ENCODE data around the gene CCDC33.
"Not testable (repeated sequence)": the region's sequence is repeated elsewhere in the genome, so short reads cannot be mapped to it uniquely, and the experiment has no call there.

The CCDC33 gene

GRCh38 chr15:74333093-74333492, 97.0 kb downstream of the CCDC33 start:
- no peak for DNase-seq (ENCODE audit: low read depth, low spot score)

GRCh38 chr15:74333662-74334061, 97.5 kb downstream of the CCDC33 start:
- no peak for DNase-seq (ENCODE audit: low read depth, low spot score)

DNA sequence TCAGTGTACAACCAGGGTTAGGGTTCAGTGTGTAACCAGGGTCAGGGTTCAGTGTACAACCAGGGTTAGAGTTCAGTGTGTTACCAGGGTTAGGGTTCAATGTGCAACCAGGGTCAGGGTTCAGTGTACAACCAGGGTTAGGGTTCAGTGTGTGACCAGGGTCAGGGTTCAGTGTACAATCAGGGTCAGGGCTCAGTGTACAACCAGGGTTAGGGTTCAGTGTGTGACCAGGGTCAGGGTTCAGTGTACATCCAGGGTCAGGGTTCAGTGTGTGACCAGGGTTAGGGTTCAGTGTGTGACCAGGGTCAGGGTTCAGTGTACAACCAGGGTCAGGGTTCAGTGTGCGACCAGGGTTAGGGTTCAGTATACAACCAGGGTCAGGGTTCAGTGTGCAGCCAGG, 98.0 kb downstream of the CCDC33 start:
- DNase-seq (ENCODE audit: low read depth, low spot score): no peak

GRCh38 chr15:74335396-74335795, 99.3 kb downstream of the CCDC33 start:
- DNase-seq (ENCODE audit: low read depth, low spot score): no peak

- no peak for DNase-seq (ENCODE audit: low read depth, low spot score)
Measured at GRCh38 chr15:74336061-74337005, 100.2 kb downstream of the CCDC33 start.

DNA sequence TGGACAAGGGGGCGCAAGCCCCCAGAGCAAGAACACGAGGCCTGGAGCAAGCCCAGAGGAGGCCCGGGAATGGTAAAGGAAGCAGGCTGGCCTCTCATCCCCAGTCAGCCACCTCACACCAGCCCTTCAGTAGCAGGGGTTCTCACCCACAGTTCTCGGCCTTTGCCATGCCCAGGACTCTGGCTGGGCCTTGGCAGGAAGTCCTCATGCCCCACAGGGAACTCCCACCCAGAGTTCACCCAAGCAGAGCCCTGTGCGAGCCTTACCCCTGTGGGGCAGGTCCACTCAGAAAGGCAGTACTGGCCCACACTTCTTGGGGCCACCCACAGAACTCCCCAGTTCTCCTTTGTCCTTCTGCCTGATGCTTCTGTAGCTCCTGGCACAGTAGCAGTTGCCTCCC, 101.0 kb downstream of the CCDC33 start:
- no peak for DNase-seq (ENCODE audit: low read depth, low spot score)

- no peak for DNase-seq (ENCODE audit: low read depth, low spot score)
Measured at GRCh38 chr15:74337607-74338211, 101.6 kb downstream of the CCDC33 start.

DNA sequence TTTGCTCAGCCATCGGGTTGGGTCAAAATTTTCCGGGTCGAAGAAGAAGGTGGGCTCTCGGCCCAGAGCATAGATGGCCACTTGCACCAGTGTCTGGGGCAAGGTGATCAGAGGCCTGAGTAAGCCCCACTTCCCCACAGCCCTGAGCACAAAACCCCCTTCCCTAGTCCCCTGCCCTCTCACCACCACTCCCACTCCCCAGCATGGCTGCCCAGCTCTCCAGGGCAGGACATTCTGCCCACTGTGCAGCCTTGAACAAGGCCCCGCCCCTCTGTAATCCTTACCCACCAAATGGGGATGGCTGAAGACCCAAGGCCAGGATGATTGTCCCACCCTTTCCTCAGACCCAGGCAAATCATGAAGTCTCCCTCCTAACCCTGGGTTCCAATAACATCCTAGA, 102.5 kb downstream of the CCDC33 start:
- DNase-seq (ENCODE audit: low read depth, low spot score): no peak

- no peak for DNase-seq (ENCODE audit: low read depth, low spot score)
Measured at GRCh38 chr15:74339371-74339770, 103.2 kb downstream of the CCDC33 start.

DNA sequence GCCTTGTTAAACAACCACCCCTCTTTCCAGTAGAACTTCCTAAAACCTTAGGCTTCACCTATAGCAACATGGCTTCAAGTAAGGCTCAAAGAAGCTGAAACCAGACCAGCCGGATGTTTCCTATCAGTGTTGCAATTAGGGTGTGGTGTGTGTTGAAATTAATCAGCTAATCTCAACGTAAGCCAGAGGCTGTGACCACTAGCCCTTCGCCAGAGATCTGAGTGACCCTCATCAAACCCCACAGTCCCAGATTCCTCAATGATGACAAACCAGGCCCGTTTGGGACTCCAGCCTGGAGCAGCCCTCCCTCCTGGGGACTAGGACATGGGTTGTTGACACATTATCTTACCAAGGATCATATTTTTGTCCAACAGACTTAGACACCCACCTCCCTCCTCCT, 104.0 kb downstream of the CCDC33 start:
- DNase-seq (ENCODE audit: low read depth, low spot score): peak; percentile 20

GRCh38 chr15:74343127-74343796, 107.1 kb downstream of the CCDC33 start:
- no peak for DNase-seq (ENCODE audit: low read depth, low spot score)

GRCh38 chr15:74343797-74344127, 107.6 kb downstream of the CCDC33 start:
- DNase-seq (ENCODE audit: low read depth, low spot score): no peak

DNA sequence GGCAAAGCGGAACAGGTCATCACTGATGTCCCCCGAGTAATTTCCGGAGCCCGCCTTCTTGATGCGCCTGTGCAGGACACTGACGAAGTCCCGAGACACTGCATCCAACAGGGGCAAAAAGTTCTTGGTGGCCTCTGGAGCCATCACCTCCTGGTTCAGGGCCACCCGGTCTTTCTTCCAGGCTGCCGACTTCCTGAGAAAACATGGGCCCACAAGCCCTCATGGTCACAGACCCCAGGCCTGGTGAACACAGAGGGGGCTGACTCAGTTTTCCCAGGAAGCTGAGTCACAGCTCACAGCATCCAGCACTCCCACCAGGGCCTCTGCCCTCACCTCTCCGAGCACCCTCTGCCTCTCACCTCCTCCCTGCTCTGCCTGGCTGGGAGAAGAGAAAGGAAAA, 108.9 kb downstream of the CCDC33 start:
- DNase-seq (ENCODE audit: low read depth, low spot score): peak; percentile 38

- DNase-seq (ENCODE audit: low read depth, low spot score): no peak
Measured at GRCh38 chr15:74347757-74348250, 111.7 kb downstream of the CCDC33 start.

GRCh38 chr15:74349241-74349778, 113.2 kb downstream of the CCDC33 start:
- no peak for DNase-seq (ENCODE audit: low read depth, low spot score)

GRCh38 chr15:74350295-74351275, 114.5 kb downstream of the CCDC33 start:
- DNase-seq (ENCODE audit: low read depth, low spot score): no peak

DNA sequence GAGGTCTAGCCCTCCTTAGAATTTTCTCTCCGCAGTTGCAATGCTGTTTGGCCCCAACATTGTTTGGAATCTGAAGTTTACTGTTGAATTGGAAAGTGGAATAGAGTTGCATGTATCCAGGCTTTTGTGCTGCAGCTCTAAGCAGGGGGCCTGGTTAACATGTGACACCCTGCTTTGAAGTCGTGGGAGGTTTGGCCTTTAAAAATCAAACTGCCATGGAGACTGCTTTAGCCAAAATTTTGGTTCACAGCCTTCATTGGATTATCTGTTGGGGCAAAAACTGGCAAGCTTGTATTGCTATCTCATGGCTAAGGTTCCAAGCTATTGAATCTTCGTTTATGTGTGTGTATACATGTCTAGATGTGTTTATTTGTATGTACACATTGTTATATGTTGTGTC, 115.5 kb downstream of the CCDC33 start:
- no peak for DNase-seq (ENCODE audit: low read depth, low spot score)

- DNase-seq (ENCODE audit: low read depth, low spot score): no peak
Measured at GRCh38 chr15:74352393-74352910, 116.3 kb downstream of the CCDC33 start.

DNA sequence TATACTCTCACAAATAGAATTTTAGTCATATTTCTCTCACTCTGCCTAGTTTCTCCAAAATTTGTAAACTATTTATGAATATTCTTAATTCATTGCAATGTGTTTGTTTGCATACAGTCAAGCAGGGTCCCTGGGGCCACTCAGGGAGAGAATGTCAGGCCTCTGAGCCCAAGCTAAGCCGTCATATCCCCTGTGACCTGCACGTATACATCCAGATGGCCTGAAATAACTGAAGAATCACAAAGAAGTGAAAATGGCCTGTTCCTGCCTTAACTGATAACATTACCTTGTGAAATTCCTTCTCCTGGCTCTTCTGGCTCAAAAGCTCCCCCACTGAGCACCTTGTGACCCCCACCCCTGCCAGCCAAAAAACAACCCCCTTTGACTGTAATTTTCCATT, 117.9 kb downstream of the CCDC33 start:
- not testable (repeated sequence) for DNase-seq (ENCODE audit: low read depth, low spot score)

GRCh38 chr15:74356050-74356449, 119.9 kb downstream of the CCDC33 start:
- DNase-seq (ENCODE audit: low read depth, low spot score): not testable (repeated sequence)

DNA sequence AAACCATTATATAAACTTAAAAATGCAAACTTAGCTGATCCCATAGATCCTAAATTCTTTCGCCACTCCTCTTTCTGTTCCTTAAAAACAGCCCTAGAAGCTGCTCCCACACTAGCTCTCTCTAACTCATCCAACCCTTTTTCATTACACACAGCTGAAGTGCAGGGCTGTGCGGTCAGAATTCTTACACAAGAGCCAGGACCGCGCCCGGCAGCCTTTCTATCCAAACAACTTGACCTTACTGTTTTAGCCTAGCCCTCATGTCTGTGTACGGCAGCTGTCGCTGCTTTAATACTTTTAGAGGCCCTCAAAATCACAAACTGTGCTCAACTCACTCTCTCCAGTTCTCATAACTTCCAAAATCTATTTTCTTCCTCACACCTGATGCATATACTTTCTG, 121.4 kb downstream of the CCDC33 start:
- DNase-seq (ENCODE audit: low read depth, low spot score): not testable (repeated sequence)

All from astrocyte of the hippocampus (primary cell).